Testis (tissue), 3 donors: ENCODE results near the gene GPR63. TPM values are rescaled to one million over a fixed set of nuclear protein-coding genes. Genes with fewer than 3 reads are reported as not detected.

Source experiments
- DNase-seq: peaks from one replicate; pipeline ENCODE4 v3.0.0-alpha.2; 2019
- H3K27ac ChIP-seq, 2 donors: fragments of 200-600 bp; sonication (generic); one replicate each; pipeline ENCODE4 v1.5.1; 2019
- H3K27me3 ChIP-seq: fragments of 200-600 bp; sonication (generic); one replicate; pipeline ENCODE4 v1.5.1; 2019
- H3K36me3 ChIP-seq: fragments of 200-600 bp; sonication (generic); one replicate; pipeline ENCODE4 v1.5.1; 2017; ENCODE audit warnings: low read depth; ENCODE audit errors: missing control alignments
- H3K4me1 ChIP-seq: fragments of 200-600 bp; sonication (generic); one replicate; pipeline ENCODE4 v1.5.1; 2019
- H3K4me3 ChIP-seq, 2 donors: fragments of 200-600 bp; sonication (generic); one replicate each; pipeline ENCODE4 v1.5.1; 2017 to 2019
- H3K9me3 ChIP-seq: fragments of 200-600 bp; sonication (generic); one replicate; pipeline ENCODE4 v1.5.1; 2017
- CTCF ChIP-seq, 3 experiments: fragments of 450-650 bp in 2 of 3; fragments of 200-600 bp in 1 of 3; sonication (generic) in 1 of 3; IDR thresholded peaks; one replicate each; pipeline ENCODE4 v1.5.1; 2016 to 2019; ENCODE audit warnings: antibody characterized with exemption in 3 of 3, mild to moderate bottlenecking in 2 of 3, moderate library complexity in 1 of 3
- POLR2A ChIP-seq: fragments of 450-650 bp; IDR thresholded peaks from one replicate; pipeline ENCODE4 v1.6.1; 2017; ENCODE audit warnings: antibody characterized with exemption, mild to moderate bottlenecking, moderate library complexity
- WGBS, 2 donors: methylation state at CpG; one replicate each; pipeline ENCODE4 v1.1.5; 2018; 5-methylcytosine and 5-hydroxymethylcytosine counted together
- intact Hi-C: fragments of 100-400 bp; cut with DNase I; formaldehyde crosslinking; loops from one replicate; pipeline ENCODE4 v1.15.1; 2023; ENCODE audit warnings: low total_unique reads
- polyA plus RNA-seq: library from polyadenylated mRNA; stranded (reverse); fragments of 350-450 nt; fragmentation: Illumina TruSeq; extraction: RNeasy Lipid Tissue Mini Kit (QIAGEN cat#74804); gene quantifications from one replicate; pipeline ENCODE4 v1.2.3, GENCODE V29; 2014; ENCODE audit warnings: low read depth, low replicate concordance; ENCODE audit not compliant: insufficient read depth
- total RNA-seq, 2 donors: library from RNA; depleted of rRNA; stranded (reverse); fragments of >200 nt; gene quantifications; one replicate each; pipeline ENCODE4 v1.2.3, GENCODE V29; 2016

The GPR63 gene
- total and polyA plus RNA-seq, 3 donors from 2014 or later = 4.3 to 6.3 (median 4.6) TPM

- no peak for DNase-seq
- H3K27ac ChIP-seq = no peak overlapping the region
- H3K36me3 ChIP-seq = no peaks in the 10 kb centered on the region
- no peaks in the 10 kb centered on the region for H3K9me3 ChIP-seq
- H3K4me3 ChIP-seq = no peak overlapping the region
- intact Hi-C loops = no loop called here
- TF ChIP-seq CTCF (IDR thresholded peaks at IDR 0.05) (no peak), POLR2A (no peak)
- H3K27me3 ChIP-seq = no peaks in the 10 kb centered on the region
- no peaks in the 10 kb centered on the region for H3K4me1 ChIP-seq
- 82 to 88% methylated on average over 4 of the region's 4 CpGs for WGBS, 2 donors
These were observed 77.1 kb downstream of the GPR63 start for GRCh38 chr6:96760153-96760687.

- Histone ChIP-seq H3K9me3 (no peaks in the 10 kb centered on the region), H3K27ac (no peak overlapping the region), H3K4me3 (no peak overlapping the region), H3K27me3 (no peaks in the 10 kb centered on the region), H3K4me1 (no peaks in the 10 kb centered on the region), H3K36me3 (no peaks in the 10 kb centered on the region)
- intact Hi-C loops = no loop called here
- WGBS, 2 donors = 79 to 91% methylated on average over 3 of the region's 3 CpGs
- TF ChIP-seq CTCF (IDR thresholded peaks at IDR 0.05) (no peak), POLR2A (no peak)
- DNase-seq = no peak
These were observed 82.2 kb downstream of the GPR63 start for GRCh38 chr6:96755096-96755495.

GRCh38 chr6:96749891-96750290, 87.4 kb downstream of the GPR63 start:
- no peaks in the 10 kb centered on the region for H3K4me1 ChIP-seq
- no peaks in the 10 kb centered on the region for H3K27me3 ChIP-seq
- no peaks in the 10 kb centered on the region for H3K36me3 ChIP-seq
- no peak overlapping the region for H3K27ac ChIP-seq
- intact Hi-C loops = no loop called here
- DNase-seq = no peak
- no peak overlapping the region for H3K4me3 ChIP-seq
- TF ChIP-seq CTCF (IDR thresholded peaks at IDR 0.05) (no peak), POLR2A (no peak)
- WGBS, 2 donors = 62 to 70% methylated on average over 6 of the region's 6 CpGs
- no peaks in the 10 kb centered on the region for H3K9me3 ChIP-seq

Other genes with a start within 250 kb of the GPR63 start
- 10 to 100 TPM; 19.0 to 19.1 TPM for gene NDUFAF4, start 60.4 kb upstream of the GPR63 start, total RNA-seq
- gene NDUFAF4, start 60.4 kb upstream of the GPR63 start, polyA plus RNA-seq = 22.2 TPM
- gene KLHL32, start 87.3 kb upstream of the GPR63 start, total RNA-seq = 1 to 10 TPM; 4.6 to 8.6 TPM
- gene KLHL32, start 87.3 kb upstream of the GPR63 start, polyA plus RNA-seq = 2.5 TPM